ENCODE data around the gene ARL15. TPM values are rescaled to one million over a fixed set of nuclear protein-coding genes. Genes with fewer than 3 reads are reported as not detected.
"Not testable (repeated sequence)": the region's sequence is repeated elsewhere in the genome, so short reads cannot be mapped to it uniquely, and the experiment has no call there.

Gene ARL15
- total RNA-seq, 1 donor from 2014 or later = 14.0 TPM

GRCh38 chr5:53856506-53856905 lies 453.9 kb downstream of the ARL15 start:
- TF ChIP-seq CTCF (IDR thresholded peaks at IDR 0.05) = no peak
- Mint-ChIP-seq H3K36me3 (ENCODE audit: low read depth) (peaks cover 7% of the 10 kb centered on the region), H3K27ac (ENCODE audit: unreplicated experiment) (no peak overlapping the region), H3K4me1 (ENCODE audit: low read depth) (no peaks in the 10 kb centered on the region), H3K9me3 (ENCODE audit: low read depth) (peaks cover 31% of the 10 kb centered on the region), H3K4me3 (ENCODE audit: unreplicated experiment) (no peak overlapping the region), H3K27me3 (ENCODE audit: low read depth) (peaks cover 3% of the 10 kb centered on the region)
- DNase-seq (ENCODE audit: low spot score) = no peak

- not testable (repeated sequence) for H3K4me3 Mint-ChIP-seq (ENCODE audit: unreplicated experiment); H3K27ac Mint-ChIP-seq (ENCODE audit: unreplicated experiment)
Observed at GRCh38 chr5:53836851-53837430, 473.4 kb downstream of the ARL15 start.

GRCh38 chr5:53834500-53834899 lies 475.9 kb downstream of the ARL15 start:
- no peaks in the 10 kb centered on the region for H3K27me3 Mint-ChIP-seq (ENCODE audit: low read depth)
- peaks cover 14% of the 10 kb centered on the region for H3K9me3 Mint-ChIP-seq (ENCODE audit: low read depth)
- H3K27ac Mint-ChIP-seq (ENCODE audit: unreplicated experiment) = no peak overlapping the region
- no peak for DNase-seq (ENCODE audit: low spot score)
- no peak for TF ChIP-seq CTCF (IDR thresholded peaks at IDR 0.05)
- no peaks in the 10 kb centered on the region for H3K4me1 Mint-ChIP-seq (ENCODE audit: low read depth)
- no peaks in the 10 kb centered on the region for H3K36me3 Mint-ChIP-seq (ENCODE audit: low read depth)
- no peak overlapping the region for H3K4me3 Mint-ChIP-seq (ENCODE audit: unreplicated experiment)

More at GRCh38 chr5:53836851-53837430, 473.4 kb downstream of the ARL15 start:
- not testable (repeated sequence) for H3K4me1 Mint-ChIP-seq (ENCODE audit: low read depth); H3K36me3 Mint-ChIP-seq (ENCODE audit: low read depth); H3K27me3 Mint-ChIP-seq (ENCODE audit: low read depth); DNase-seq (ENCODE audit: low spot score)
- H3K9me3 Mint-ChIP-seq (ENCODE audit: low read depth) = peaks cover 15% of the 10 kb centered on the region

Small RNA genes lying within 50 kb of the gene (microRNA-seq; reads per million reads assigned to microRNA genes)
- gene MIR4459 (ENCODE audit: borderline number of aligned reads) (not detected), gene MIR581 (ENCODE audit: borderline number of aligned reads) (not detected)

Other genes with a start within 250 kb of the ARL15 start
- gene HSPB3, start 145.1 kb upstream of the ARL15 start, total RNA-seq = 0.37 to 4.8 TPM (median 0.46 TPM) in 3 replicates
- 50.4 to 74.2 TPM (median 73.2 TPM) in 3 replicates for gene SNX18, start 207.2 kb upstream of the ARL15 start, total RNA-seq

All from chondrocyte (in vitro differentiated cells).